Nasal cavity respiratory epithelium epithelial cell of viscerocranial mucosa (primary cell): ENCODE data around the gene IL21. TPM values are rescaled to one million over a fixed set of nuclear protein-coding genes. Genes with fewer than 3 reads are reported as not detected.

ENCODE experiments used
- total RNA-seq: library from RNA; depleted of rRNA; stranded (reverse); fragments of >200 nt; gene quantifications from 2 replicates; pipeline ENCODE4 v1.2.3, GENCODE V29; 2014

Gene IL21
- total RNA-seq: not detected in 2 replicates

DNA sequence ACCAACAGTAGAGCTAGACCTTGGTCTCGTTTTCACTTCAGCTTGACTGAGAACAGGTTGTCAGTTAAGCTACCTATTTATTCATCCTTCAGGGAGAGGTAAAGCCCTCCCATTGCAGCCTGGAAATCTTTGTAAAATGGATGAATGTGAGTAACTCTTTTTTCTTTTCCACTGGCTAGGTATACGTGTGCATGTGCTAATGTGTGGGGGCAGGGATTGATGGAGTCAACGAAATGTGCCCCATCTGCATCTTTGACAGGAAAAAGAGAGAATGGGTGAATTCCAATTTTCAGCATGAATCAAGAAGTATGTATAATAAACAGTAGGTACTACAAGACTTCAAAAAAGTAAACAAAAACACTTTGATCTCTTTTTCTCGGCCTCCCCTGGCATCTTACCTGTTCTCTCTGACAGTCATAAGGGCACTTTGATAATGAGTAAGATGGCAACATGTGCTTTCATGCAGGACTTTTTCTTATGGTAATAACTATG is at the start of gene IL21:
IL21 (minus strand) TSS at position 51 of the 492 bp plus-strand sequence. CDS start 55 bp downstream, outside the sequence.

Other genes with a start within 250 kb of the IL21 start
- gene ADAD1, start 242.1 kb downstream of the IL21 start, total RNA-seq: not detected in 2 replicates
- gene IL2, start 164.3 kb downstream of the IL21 start, total RNA-seq: not detected in 2 replicates
- 4.4 and 4.9 TPM in 2 replicates for gene BBS12, start 111.6 kb upstream of the IL21 start, total RNA-seq
- gene FGF2, start 205.8 kb upstream of the IL21 start, total RNA-seq: 6.8 and 19.1 TPM in 2 replicates